B cell (primary cell): ENCODE measurements around the gene UBXN7. TPM values are rescaled to one million over a fixed set of nuclear protein-coding genes. Genes with fewer than 3 reads are reported as not detected.
"Not testable (repeated sequence)": the region's sequence is repeated elsewhere in the genome, so short reads cannot be mapped to it uniquely, and the experiment has no call there.

Source experiments
- ATAC-seq: fragments of 200-7000 bp; cut with Tn5 transposase; one replicate; pipeline ENCODE4 v1.10.0; 2021; ENCODE audit warnings: low read depth, mild to moderate bottlenecking, moderate number of reproducible peaks, moderate library complexity
- CTCF ChIA-PET: fragments of 350-600 bp; sonication (Branson Sonifier 250); formaldehyde crosslinking; loops from one replicate; lab custom pipeline; 2021; ENCODE audit warnings: antibody characterized with exemption, inconsistent platforms; lab: Charles Lee
- POLR2A ChIA-PET: fragments of 350-600 bp; sonication (Branson Sonifier 250); formaldehyde crosslinking; loops from one replicate; lab custom pipeline; 2021; ENCODE audit warnings: antibody characterized with exemption; lab: Charles Lee
- DNase-seq: peaks from one replicate; pipeline ENCODE4 v3.0.0; 2013
- H2AFZ ChIP-seq: 2 replicates; pipeline ENCODE4 v1.6.1; 2012; ENCODE audit warnings: mild to moderate bottlenecking, low read depth, low read length; ENCODE audit not compliant: insufficient read depth, poor library complexity, severe bottlenecking
- H3K27ac ChIP-seq, 2 donors: 1 replicate in 1 of 2; 2 replicates in 1 of 2; pipeline ENCODE4 v1.5.1; 2012 to 2013; ENCODE audit warnings: low read length in 2 of 2, mild to moderate bottlenecking in 2 of 2, moderate library complexity in 1 of 2
- H3K27me3 ChIP-seq, 4 experiments: fragments of 200-600 bp in 1 of 4; sonication (generic) in 1 of 4; replicated peaks in 1 of 4; 1 replicate in 2 of 4; 2 replicates in 2 of 4; pipeline versions ENCODE4 v1.6.1 to v1.7.0; 2013 to 2016; ENCODE audit warnings: low read length in 3 of 4, mild to moderate bottlenecking in 2 of 4, mixed read lengths in 1 of 4, moderate library complexity in 1 of 4; ENCODE audit not compliant: insufficient read depth in 4 of 4, control insufficient read depth in 3 of 4; ENCODE audit errors: control extremely low read depth in 1 of 4
- H3K36me3 ChIP-seq, 2 experiments: replicated peaks in 1 of 2; 1 replicate in 1 of 2; 2 replicates in 1 of 2; pipeline versions ENCODE4 v1.6.1 to v1.7.1; 2013; ENCODE audit warnings: low read length in 1 of 2; ENCODE audit not compliant: insufficient read depth in 2 of 2, control insufficient read depth in 1 of 2; ENCODE audit errors: control extremely low read depth in 1 of 2, extremely low read depth in 1 of 2
- H3K4me1 ChIP-seq, 2 donors: fragments of 200-600 bp in 1 of 2; sonication (generic) in 1 of 2; 1 replicate in 1 of 2; 2 replicates in 1 of 2; pipeline versions ENCODE4 v1.5.1 to v1.6.1; 2013 to 2017; ENCODE audit warnings: low read length in 2 of 2; ENCODE audit not compliant: control insufficient read depth in 2 of 2, insufficient read depth in 2 of 2
- H3K4me2 ChIP-seq: replicated peaks from 2 replicates; pipeline ENCODE3; 2012; ENCODE audit warnings: mild to moderate bottlenecking, low read depth, low read length; ENCODE audit not compliant: poor library complexity, severe bottlenecking
- H3K4me3 ChIP-seq, 5 experiments: fragments of 200-600 bp in 1 of 5; sonication (generic) in 1 of 5; 1 replicate in 3 of 5; 2 replicates in 2 of 5; pipeline versions ENCODE4 v1.5.1 to v1.7.0; 2011 to 2016; ENCODE audit warnings: low read length in 4 of 5, mild to moderate bottlenecking in 4 of 5, low read depth in 2 of 5, control low read depth in 1 of 5, moderate library complexity in 1 of 5; ENCODE audit not compliant: insufficient read depth in 1 of 5; ENCODE audit errors: control extremely low read depth in 1 of 5, extremely low read depth in 1 of 5
- H3K79me2 ChIP-seq: fragments of 200-600 bp; sonication (generic); one replicate; pipeline ENCODE4 v1.6.0; 2016; ENCODE audit warnings: low read length; ENCODE audit not compliant: control insufficient read depth, insufficient read depth
- H3K9ac ChIP-seq: fragments of 200-600 bp; sonication (generic); 2 replicates; pipeline ENCODE4 v1.6.1; 2017; ENCODE audit warnings: mild to moderate bottlenecking, low read length, moderate library complexity
- H3K9me3 ChIP-seq, 3 donors: one replicate each; pipeline versions ENCODE4 v1.6.1 to v1.7.1; 2013; ENCODE audit warnings: low read length in 2 of 3; ENCODE audit not compliant: control insufficient read depth in 2 of 3, insufficient read depth in 1 of 3; ENCODE audit errors: control extremely low read depth in 1 of 3
- H4K20me1 ChIP-seq: 2 replicates; pipeline ENCODE4 v1.6.0; 2012; ENCODE audit warnings: mild to moderate bottlenecking, low read length; ENCODE audit not compliant: insufficient read depth, control insufficient read depth, poor library complexity, severe bottlenecking
- H3K27ac Mint-ChIP-seq: one replicate; pipeline ENCODE4 v1.8.0; 2021; ENCODE audit warnings: mixed read lengths
- H3K27me3 Mint-ChIP-seq: one replicate; pipeline ENCODE4 v1.8.0; 2021; ENCODE audit warnings: mixed read lengths
- H3K4me1 Mint-ChIP-seq: one replicate; pipeline ENCODE4 v1.8.0; 2021; ENCODE audit warnings: mixed read lengths
- H3K4me3 Mint-ChIP-seq: one replicate; pipeline ENCODE4 v1.8.0; 2021; ENCODE audit warnings: mixed read lengths
- H3K9me3 Mint-ChIP-seq: one replicate; pipeline ENCODE4 v1.8.0; 2022; ENCODE audit warnings: mixed read lengths; ENCODE audit not compliant: insufficient read depth
- CTCF ChIP-seq: fragments of 200-600 bp; IDR thresholded peaks from one replicate; pipeline ENCODE4 v1.8.0; 2022; ENCODE audit warnings: antibody characterized with exemption, mild to moderate bottlenecking
- EZH2 ChIP-seq: IDR thresholded peaks from 2 replicates; pipeline ENCODE4 v1.6.1; 2012; ENCODE audit warnings: borderline replicate concordance, low read depth, mild to moderate bottlenecking, moderate library complexity, low read length; ENCODE audit not compliant: insufficient read depth, poor library complexity, severe bottlenecking
- WGBS: methylation state at CpG from one replicate; pipeline ENCODE4 v1.1.5; 2013; ENCODE audit warnings: missing lambda C conversion rate; ENCODE audit not compliant: insufficient coverage; 5-methylcytosine and 5-hydroxymethylcytosine counted together
- intact Hi-C: fragments of 100-400 bp; cut with micrococcal nuclease; formaldehyde crosslinking; loops from one replicate; pipeline ENCODE4 v1.10.0; 2022
- polyA plus RNA-seq: library from polyadenylated mRNA; depleted of rRNA; stranded (reverse); fragments of >200 nt; gene quantifications from 2 replicates; pipeline ENCODE4 v1.2.3, GENCODE V29; 2012
- total RNA-seq, 2 donors: library from RNA; stranded (reverse); fragments of 120-200 nt in 1 of 2; gene quantifications; 1 replicate in 1 of 2; 2 replicates in 1 of 2; pipeline versions ENCODE4 v1.2.3 to v1.2.4, GENCODE V29; 2013 to 2022

Gene UBXN7
- total and polyA plus RNA-seq, 2 donors (not counting 1 experiment from before 2014, with no cell fraction given): 7.4 to 107 TPM

DNA sequence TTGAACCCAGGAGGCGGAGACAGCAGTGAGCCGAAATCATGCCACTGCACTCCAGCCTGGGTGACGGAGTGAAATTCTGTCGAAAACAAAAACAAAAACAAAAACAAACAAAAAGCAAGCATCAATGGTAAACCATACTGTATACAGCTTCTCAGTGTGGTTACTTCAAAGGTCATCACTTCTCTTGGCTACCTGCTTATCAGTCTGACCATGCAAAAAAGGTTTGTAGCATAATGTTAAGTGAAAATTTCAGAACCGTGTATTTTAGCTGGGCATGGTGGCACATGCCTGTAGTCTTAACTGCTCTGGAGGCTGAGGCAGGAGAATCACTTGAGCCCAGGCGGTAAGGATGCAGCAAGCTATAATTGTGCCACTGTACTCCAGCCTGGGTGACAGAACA lies 4.2 kb downstream of the UBXN7 start:
- intact Hi-C loops: no loop called here
- Histone ChIP-seq H3K36me3 (peaks cover 0 to 23% of the 10 kb centered on the region in 2 experiments), H3K79me2 (peaks cover 97% of the 10 kb centered on the region), H2AFZ (no peak overlapping the region), H3K27me3 (no peaks in the 10 kb centered on the region), H3K4me1 (peaks cover 7 to 19% of the 10 kb centered on the region in 2 donors), H4K20me1 (peaks cover 57% of the 10 kb centered on the region), H3K27ac (no peak overlapping the region), H3K9ac (no peak overlapping the region), H3K4me2 (no peak overlapping the region), H3K4me3 (no peak overlapping the region), H3K9me3 (no peaks in the 10 kb centered on the region)
- TF ChIP-seq EZH2: no peak
- no peak for TF ChIP-seq CTCF
- H3K4me1 Mint-ChIP-seq: peaks cover 36% of the 10 kb centered on the region
- ChIA-PET CTCF (interaction anchor here (0.7 kb wide), 1 partner anchor 135 kb away, joined by 3 read pairs; no protein-coding TSS in a partner anchor), POLR2A (no interaction called here)
- ATAC-seq: no peak
- H3K9me3 Mint-ChIP-seq: no peaks in the 10 kb centered on the region
- no peak overlapping the region for H3K4me3 Mint-ChIP-seq
- DNase-seq: no peak
- H3K27me3 Mint-ChIP-seq: no peaks in the 10 kb centered on the region
- no peak overlapping the region for H3K27ac Mint-ChIP-seq
- 98% methylated on average over 6 of the region's 6 CpGs for WGBS

DNA sequence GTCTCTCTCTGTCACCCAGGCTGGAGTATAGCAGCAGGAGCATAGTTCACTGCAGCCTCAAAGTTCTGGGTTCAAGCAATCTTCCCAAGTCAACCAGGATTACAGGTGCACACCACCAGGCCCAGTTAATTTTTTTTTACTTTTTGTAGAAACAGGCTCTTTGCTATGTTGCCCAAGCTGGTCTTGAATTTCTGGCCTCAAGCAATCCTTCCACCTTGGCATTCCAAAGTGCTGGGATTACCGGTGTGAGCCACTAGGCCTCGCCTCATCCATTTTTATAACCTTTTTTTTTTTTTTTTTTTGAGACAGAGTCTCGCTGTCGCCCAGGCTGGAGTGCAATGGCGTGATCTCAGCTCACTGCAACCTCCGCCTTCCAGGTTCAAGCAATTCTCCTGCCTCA lies 7.8 kb downstream of the UBXN7 start:
- H3K9me3 ChIP-seq, H3K4me3 ChIP-seq, intact Hi-C loops, H3K27me3 Mint-ChIP-seq, H3K27ac ChIP-seq, H3K4me3 Mint-ChIP-seq, H3K27me3 ChIP-seq, H2AFZ ChIP-seq, ATAC-seq, H3K4me1 ChIP-seq, DNase-seq, H3K9ac ChIP-seq, H3K9me3 Mint-ChIP-seq, H3K27ac Mint-ChIP-seq, H3K4me2 ChIP-seq: not testable (repeated sequence)
- H3K4me1 Mint-ChIP-seq: peaks cover 43% of the 10 kb centered on the region
- peaks cover 86% of the 10 kb centered on the region for H4K20me1 ChIP-seq
- CTCF ChIA-PET: interaction anchor here (0.7 kb wide), 1 partner anchor 142 kb away, joined by 6 read pairs; no protein-coding TSS in a partner anchor
- peaks cover 99% of the 10 kb centered on the region for H3K79me2 ChIP-seq
- POLR2A ChIA-PET: interaction anchor here (0.7 kb wide), 2 partner anchors 101 to 726 kb away, joined by 4 to 9 read pairs; no protein-coding TSS in a partner anchor
- WGBS: no CpG with 5 or more reads among the region's 6 CpGs
- peaks cover 0 to 23% of the 10 kb centered on the region in 2 experiments for H3K36me3 ChIP-seq
